GM12801 (cell line): Measurements from ENCODE around the gene GSTA2.

Experiments
- CTCF ChIP-seq: IDR thresholded peaks from one replicate; pipeline ENCODE4 v1.5.1; 2011; ENCODE audit warnings: control low read depth; ENCODE audit not compliant: insufficient read length; ENCODE audit errors: extremely low read depth

GSTA2 gene

GRCh38 chr6:52726741-52727535, 36.3 kb downstream of the GSTA2 start:
- TF ChIP-seq CTCF = no peak

DNA sequence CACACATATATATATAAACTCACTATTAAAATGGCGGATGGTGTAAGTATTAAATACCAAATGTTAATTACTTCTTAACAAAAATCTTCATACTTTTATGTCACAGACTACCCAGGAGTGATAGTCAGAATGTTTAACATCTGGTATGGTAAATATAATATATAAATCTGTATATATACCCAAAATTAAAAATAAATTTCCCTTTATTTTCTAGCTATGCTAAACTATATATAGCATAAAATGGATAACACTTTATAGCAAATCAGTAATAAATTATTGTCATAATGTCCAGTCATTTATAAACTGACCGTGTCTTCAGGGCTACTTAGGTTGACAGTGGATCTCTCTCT, 37.1 kb downstream of the GSTA2 start:
- TF ChIP-seq CTCF = no peak

DNA sequence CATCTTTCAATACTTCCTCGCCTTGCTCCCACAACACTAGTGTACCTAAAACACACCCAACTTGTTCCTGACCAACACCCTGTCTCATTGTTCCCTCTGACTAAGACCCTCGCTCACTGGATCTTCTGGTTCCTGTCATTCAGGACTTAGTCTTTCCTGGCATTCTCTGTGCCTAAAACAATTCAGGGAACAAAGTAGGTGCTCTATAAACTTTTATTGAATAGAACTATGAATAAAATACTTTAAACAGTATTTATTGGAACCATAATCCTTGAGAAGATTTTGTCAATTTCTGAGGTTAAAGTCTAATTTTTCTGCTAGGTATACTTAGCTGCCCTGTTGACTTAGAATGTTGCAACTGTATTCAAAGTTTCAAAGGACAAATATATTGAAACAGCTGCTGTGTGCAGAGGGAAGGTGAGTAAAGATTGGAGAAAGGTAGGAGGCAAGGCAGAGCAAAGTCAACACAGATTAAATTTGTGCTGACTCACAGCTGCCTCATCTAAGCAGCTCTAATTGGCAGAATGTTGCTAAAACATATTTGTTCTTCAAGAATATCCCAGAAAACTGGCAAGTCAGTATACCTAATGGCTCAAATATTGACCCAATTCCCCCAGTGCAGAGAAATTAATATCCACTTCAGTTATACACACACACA, 37.6 kb downstream of the GSTA2 start:
- no peak for TF ChIP-seq CTCF

- TF ChIP-seq CTCF = no peak
These were observed 38.1 kb downstream of the GSTA2 start for GRCh38 chr6:52725143-52725534.

DNA sequence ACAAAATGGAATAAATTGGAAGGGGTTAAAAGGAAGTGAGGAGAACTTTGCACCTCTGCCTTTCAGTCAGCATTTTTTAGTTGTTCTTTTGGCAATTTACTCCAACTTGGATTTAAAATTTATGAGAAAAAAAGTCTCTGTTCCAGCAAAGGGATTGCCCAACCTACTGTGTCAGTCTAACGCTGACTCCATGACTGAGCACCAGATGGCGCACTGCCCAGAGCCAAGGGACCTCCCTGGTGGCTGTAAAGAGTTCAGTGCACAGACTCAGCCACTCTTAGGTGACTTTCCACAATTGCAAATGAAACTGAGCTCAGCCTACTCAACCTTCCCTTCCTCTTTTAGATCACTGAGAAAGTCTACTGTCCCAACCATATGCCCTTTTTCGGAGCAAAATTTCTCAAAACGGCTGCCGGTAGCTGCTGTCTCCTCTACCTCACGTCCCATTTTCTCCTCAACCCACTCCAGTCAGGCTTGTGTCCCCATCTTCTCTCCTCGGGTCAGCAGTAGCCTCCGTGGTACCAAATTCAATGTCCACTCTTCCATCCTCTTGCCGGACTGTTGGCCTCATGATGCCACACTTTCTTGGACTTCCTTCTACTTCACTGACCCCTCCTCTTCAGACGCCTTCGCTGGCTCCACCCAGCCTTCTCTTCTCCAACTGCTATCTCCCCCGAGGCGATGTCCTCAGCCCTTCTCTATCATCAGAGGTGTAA, 38.7 kb downstream of the GSTA2 start:
- peak; percentile 27 for TF ChIP-seq CTCF

DNA sequence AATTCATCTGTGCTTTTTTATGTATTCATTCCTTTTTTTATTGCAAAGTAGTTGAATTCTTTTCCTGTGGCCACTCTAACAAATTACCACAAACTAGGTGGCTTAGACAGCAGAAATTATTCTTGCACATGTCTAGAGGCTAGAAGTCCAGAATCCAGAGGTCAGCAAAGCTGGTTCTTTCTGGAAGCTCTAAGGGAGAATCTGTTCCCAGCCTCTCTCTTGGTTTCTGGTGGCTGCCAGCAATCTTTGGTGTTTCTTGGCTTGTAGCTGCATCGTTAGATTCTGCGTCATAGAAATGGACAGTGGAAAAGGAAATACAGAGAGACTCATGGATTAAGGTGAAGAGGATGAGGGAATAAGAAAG, 39.3 kb downstream of the GSTA2 start:
- TF ChIP-seq CTCF = no peak

GRCh38 chr6:52720321-52720720, 43.0 kb downstream of the GSTA2 start:
- no peak for TF ChIP-seq CTCF
